Measurements from ENCODE around the gene LCN6.

LCN6 gene

DNA sequence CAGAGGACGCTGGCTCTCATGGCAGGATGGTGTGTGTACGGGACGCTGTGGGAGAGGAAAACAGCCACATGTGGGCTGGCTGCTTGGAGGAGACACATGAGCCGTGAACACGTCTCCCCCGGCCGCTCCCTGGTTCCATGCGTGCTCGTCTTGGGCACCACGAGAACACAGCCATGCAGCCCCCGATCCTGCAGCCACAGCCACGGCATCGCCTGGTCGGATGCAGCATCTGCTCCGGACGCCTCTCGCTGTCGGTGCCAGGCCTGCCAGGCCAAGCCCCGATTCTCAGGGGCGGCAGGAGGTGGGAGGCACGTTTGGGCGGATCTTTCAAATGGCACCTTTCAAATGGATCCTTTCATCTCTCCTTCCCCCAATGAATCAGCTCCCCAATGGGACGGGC, 8.8 kb downstream of the LCN6 start:
- Histone ChIP-seq H3K4me1 (ENCODE audit: insufficient read depth, insufficient read length) (peaks cover 21% of the 10 kb centered on the region), H3K9ac (ENCODE audit: insufficient read length, low read depth) (no peak overlapping the region), H3K27me3 (ENCODE audit: insufficient read depth, insufficient read length) (peaks cover 4% of the 10 kb centered on the region), H3K4me3 (ENCODE audit: insufficient read length, low read depth) (no peak overlapping the region), H3K9me3 (ENCODE audit: insufficient read depth, low read length) (no peaks in the 10 kb centered on the region), H3K36me3 (ENCODE audit: insufficient read depth, insufficient read length, low read length) (no peaks in the 10 kb centered on the region)
- no peak for DNase-seq (ENCODE audit: low read depth, low spot score)
- no peak for TF ChIP-seq SUZ12 (IDR thresholded peaks at IDR 0.05; ENCODE audit: extremely low read depth, insufficient read depth, insufficient read length)
- no peak for TF ChIP-seq ZNF274 (IDR thresholded peaks at IDR 0.05; ENCODE audit: low read depth, low read length)
- no peak for TF ChIP-seq YY1 (IDR thresholded peaks at IDR 0.05; ENCODE audit: insufficient read depth, insufficient read length)

DNA sequence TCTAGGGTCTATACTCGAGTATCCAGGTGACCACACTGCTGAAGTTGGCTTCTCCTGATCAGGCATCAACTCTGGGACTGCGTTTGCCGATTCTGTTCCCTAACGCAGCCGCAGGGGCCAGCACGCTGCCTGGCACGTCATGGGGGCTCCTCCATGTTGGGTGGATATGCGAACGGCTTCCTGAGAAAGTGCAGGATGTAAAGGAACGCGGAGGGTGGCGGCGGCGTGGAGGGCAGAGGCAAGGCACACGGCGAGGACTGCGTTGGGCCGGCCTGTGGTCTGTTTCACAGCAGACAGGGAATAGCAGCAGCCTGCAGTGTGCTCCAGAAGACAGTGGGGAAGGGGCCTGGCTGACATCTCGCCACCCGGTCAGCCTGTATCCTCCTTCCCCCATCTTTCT, 9.4 kb downstream of the LCN6 start:
- Histone ChIP-seq H3K4me3 (ENCODE audit: insufficient read length, low read depth) (no peak overlapping the region), H3K4me1 (ENCODE audit: insufficient read depth, insufficient read length) (peaks cover 19% of the 10 kb centered on the region), H3K9ac (ENCODE audit: insufficient read length, low read depth) (no peak overlapping the region), H3K27me3 (ENCODE audit: insufficient read depth, insufficient read length) (peaks cover 6% of the 10 kb centered on the region), H3K9me3 (ENCODE audit: insufficient read depth, low read length) (no peaks in the 10 kb centered on the region), H3K36me3 (ENCODE audit: insufficient read depth, insufficient read length, low read length) (no peaks in the 10 kb centered on the region)
- TF ChIP-seq YY1 (IDR thresholded peaks at IDR 0.05; ENCODE audit: insufficient read depth, insufficient read length) (no peak), ZNF274 (IDR thresholded peaks at IDR 0.05; ENCODE audit: low read depth, low read length) (no peak), SUZ12 (IDR thresholded peaks at IDR 0.05; ENCODE audit: extremely low read depth, insufficient read depth, insufficient read length) (no peak)
- no peak for DNase-seq (ENCODE audit: low read depth, low spot score)

DNA sequence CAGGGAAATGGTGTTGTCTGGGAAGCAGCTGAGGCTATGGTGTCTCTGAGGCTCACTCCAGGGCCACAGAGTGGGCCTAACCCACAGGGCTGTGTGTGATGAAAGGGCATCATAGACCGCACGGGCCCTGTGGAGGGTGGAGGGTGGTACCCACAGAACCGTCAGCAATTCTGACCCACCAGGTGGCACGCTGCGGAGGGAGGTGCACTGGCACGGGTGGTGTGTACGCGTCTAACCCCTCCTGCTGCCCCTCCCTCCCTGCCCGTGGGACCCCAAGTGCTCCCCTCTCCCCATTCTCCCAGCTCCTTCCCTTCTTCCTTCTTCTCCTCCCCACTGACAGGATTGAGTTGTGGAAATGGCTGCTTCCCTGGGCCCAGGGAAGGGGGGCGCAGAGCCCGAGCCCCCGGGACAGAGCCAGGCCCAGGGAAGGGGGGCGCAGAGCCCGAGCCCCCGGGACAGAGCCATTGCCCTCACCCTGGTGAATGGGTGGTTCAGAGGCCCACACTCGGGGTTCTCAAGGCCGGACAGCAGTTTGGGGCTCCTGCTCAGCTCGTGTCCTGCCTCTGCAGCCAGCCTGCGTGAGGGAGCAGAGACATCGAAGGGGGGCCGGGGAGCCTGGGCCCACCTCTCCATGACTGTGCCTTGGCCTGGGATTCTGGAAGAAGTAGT, 12.4 kb downstream of the LCN6 start:
- H3K4me3 ChIP-seq (ENCODE audit: insufficient read length, low read depth): no peak overlapping the region
- TF ChIP-seq SUZ12 (IDR thresholded peaks at IDR 0.05; ENCODE audit: extremely low read depth, insufficient read depth, insufficient read length): no peak
- TF ChIP-seq YY1 (IDR thresholded peaks at IDR 0.05; ENCODE audit: insufficient read depth, insufficient read length): no peak
- no peak for TF ChIP-seq ZNF274 (IDR thresholded peaks at IDR 0.05; ENCODE audit: low read depth, low read length)
- peaks cover 6% of the 10 kb centered on the region for H3K4me1 ChIP-seq (ENCODE audit: insufficient read depth, insufficient read length)
- H3K27me3 ChIP-seq (ENCODE audit: insufficient read depth, insufficient read length): peaks cover 12% of the 10 kb centered on the region
- no peaks in the 10 kb centered on the region for H3K9me3 ChIP-seq (ENCODE audit: insufficient read depth, low read length)
- peak overlapping the region; percentile 42 for H3K9ac ChIP-seq (ENCODE audit: insufficient read length, low read depth)
- no peak for DNase-seq (ENCODE audit: low read depth, low spot score)
- peaks cover 4% of the 10 kb centered on the region for H3K36me3 ChIP-seq (ENCODE audit: insufficient read depth, insufficient read length, low read length)

DNA sequence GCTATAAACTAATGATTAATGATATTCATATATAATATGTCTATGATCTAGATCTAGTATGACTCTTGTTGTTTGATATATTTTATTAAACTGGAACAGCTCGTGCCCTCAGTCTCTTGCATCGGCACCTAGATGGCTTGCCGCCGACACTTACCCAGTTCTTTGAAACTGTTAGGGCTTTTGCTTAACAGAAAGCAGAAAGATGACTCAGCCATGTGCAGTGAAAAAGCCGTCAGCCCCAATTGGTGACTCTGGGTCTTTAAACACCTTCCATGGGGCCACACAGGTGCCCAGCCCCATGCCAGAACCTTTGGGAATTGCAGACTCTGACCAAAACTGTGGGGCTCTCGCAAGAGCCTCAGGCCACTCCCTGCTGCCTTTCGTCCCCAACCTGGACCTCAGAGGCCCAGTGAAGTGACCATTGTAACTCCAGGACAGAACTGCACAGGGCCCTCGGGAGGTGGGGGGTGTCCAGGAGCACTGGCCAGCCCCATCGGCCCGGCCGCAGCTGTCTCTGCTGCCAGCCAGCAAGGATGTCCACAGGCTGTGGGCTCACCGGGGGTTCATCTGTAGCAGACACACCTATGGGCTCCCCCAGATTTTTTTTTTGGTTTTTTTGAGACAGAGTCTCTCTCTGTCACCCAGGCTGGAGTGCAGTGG, 13.4 kb downstream of the LCN6 start:
- peaks cover 7% of the 10 kb centered on the region for H3K4me1 ChIP-seq (ENCODE audit: insufficient read depth, insufficient read length)
- H3K27me3 ChIP-seq (ENCODE audit: insufficient read depth, insufficient read length): peaks cover 14% of the 10 kb centered on the region
- H3K4me3 ChIP-seq (ENCODE audit: insufficient read length, low read depth): no peak overlapping the region
- H3K9ac ChIP-seq (ENCODE audit: insufficient read length, low read depth): no peak overlapping the region
- TF ChIP-seq SUZ12 (IDR thresholded peaks at IDR 0.05; ENCODE audit: extremely low read depth, insufficient read depth, insufficient read length) (no peak), YY1 (IDR thresholded peaks at IDR 0.05; ENCODE audit: insufficient read depth, insufficient read length) (no peak), ZNF274 (IDR thresholded peaks at IDR 0.05; ENCODE audit: low read depth, low read length) (no peak)
- no peak for DNase-seq (ENCODE audit: low read depth, low spot score)
- no peaks in the 10 kb centered on the region for H3K9me3 ChIP-seq (ENCODE audit: insufficient read depth, low read length)
- peaks cover 4% of the 10 kb centered on the region for H3K36me3 ChIP-seq (ENCODE audit: insufficient read depth, insufficient read length, low read length)

DNA sequence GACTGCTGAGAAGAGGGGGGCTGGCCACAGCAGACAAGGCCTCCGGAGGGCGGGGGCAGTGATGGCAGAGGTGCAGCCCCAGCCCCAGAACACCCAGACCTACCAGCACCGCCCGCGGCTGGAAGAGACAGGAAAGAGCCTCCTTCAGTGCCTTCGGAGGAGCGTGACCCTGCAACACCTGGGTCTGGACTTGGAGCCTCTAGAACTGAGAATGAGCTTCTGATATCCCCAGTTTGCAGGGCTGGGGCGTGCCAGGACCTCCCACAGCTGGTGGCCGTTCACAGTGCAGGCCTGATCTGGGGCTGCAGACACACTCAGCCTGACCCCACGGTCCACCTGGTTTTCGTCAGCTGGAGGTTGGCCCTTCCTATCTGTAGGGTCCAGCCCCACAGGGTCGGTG, 14.7 kb downstream of the LCN6 start:
- no peak for TF ChIP-seq SUZ12 (IDR thresholded peaks at IDR 0.05; ENCODE audit: extremely low read depth, insufficient read depth, insufficient read length)
- TF ChIP-seq ZNF274 (IDR thresholded peaks at IDR 0.05; ENCODE audit: low read depth, low read length): no peak
- TF ChIP-seq YY1 (IDR thresholded peaks at IDR 0.05; ENCODE audit: insufficient read depth, insufficient read length): no peak
- DNase-seq (ENCODE audit: low read depth, low spot score): no peak
- H3K36me3 ChIP-seq (ENCODE audit: insufficient read depth, insufficient read length, low read length): peaks cover 4% of the 10 kb centered on the region
- H3K4me3 ChIP-seq (ENCODE audit: insufficient read length, low read depth): no peak overlapping the region
- peak overlapping the region; percentile 36 for H3K9ac ChIP-seq (ENCODE audit: insufficient read length, low read depth)
- H3K27me3 ChIP-seq (ENCODE audit: insufficient read depth, insufficient read length): peaks cover 23% of the 10 kb centered on the region
- H3K4me1 ChIP-seq (ENCODE audit: insufficient read depth, insufficient read length): peaks cover 16% of the 10 kb centered on the region
- H3K9me3 ChIP-seq (ENCODE audit: insufficient read depth, low read length): no peaks in the 10 kb centered on the region

DNA sequence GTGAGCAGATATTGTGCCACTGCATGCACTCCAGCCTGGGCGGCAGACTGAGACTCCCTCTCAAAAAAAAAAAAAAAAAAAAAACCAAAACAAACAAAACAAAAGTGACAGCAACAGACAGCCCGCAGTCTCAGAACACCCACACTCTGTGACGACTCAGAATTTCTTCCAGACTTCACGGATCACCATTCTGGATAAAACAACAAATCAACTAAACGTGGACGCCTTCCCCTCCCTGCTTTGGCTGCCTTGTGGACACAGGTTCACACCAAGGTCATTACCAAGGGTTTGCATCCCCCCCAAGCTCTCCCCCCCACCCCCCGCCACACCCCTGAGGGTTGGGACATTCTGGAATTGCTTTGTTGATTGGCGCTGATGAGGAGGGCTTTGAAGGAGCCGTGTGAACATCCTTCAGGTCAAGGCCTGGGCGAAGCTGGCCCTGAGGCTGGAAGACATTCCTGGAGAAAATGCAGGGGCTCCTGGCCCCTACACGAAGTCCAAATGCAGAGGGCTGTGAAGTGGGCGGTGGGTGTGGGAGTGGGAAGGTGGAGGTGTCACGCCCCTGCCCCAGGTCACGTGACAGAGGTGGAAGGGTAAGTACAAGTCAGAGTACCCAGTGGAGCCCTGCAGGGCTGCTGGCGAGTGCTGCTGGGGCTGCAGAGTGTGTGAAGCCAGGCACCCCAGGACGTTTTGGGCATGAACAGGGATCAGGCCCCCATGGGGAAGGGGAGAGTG, 15.7 kb downstream of the LCN6 start:
- Histone ChIP-seq H3K36me3 (ENCODE audit: insufficient read depth, insufficient read length, low read length) (peaks cover 5% of the 10 kb centered on the region), H3K27me3 (ENCODE audit: insufficient read depth, insufficient read length) (peaks cover 28% of the 10 kb centered on the region), H3K4me3 (ENCODE audit: insufficient read length, low read depth) (no peak overlapping the region), H3K4me1 (ENCODE audit: insufficient read depth, insufficient read length) (peaks cover 16% of the 10 kb centered on the region), H3K9me3 (ENCODE audit: insufficient read depth, low read length) (no peaks in the 10 kb centered on the region), H3K9ac (ENCODE audit: insufficient read length, low read depth) (peak overlapping the region; percentile 47)
- TF ChIP-seq YY1 (IDR thresholded peaks at IDR 0.05; ENCODE audit: insufficient read depth, insufficient read length) (no peak), ZNF274 (IDR thresholded peaks at IDR 0.05; ENCODE audit: low read depth, low read length) (no peak), SUZ12 (IDR thresholded peaks at IDR 0.05; ENCODE audit: extremely low read depth, insufficient read depth, insufficient read length) (no peak)
- DNase-seq (ENCODE audit: low read depth, low spot score): no peak

DNA sequence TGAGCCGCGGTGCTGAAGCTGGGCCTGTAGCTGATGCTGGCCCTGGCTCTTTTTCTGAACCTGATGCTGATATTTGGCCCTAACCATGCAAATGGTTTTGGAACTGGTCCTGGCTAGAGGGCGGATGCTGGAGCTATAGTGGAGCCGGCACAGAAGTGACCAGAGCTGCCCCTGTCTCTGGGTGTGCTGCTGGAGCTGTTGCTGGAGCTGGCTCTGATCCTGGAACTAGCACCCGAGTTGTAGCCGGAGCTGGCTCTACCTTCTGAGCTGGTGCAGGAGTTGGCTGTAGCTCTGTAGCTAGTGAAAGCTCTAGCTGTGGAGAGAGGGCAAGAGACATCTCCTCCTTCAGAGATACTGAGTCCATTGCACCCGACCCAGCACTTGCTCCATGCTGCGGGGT, 18.4 kb downstream of the LCN6 start:
- peaks cover 31% of the 10 kb centered on the region for H3K36me3 ChIP-seq (ENCODE audit: insufficient read depth, insufficient read length, low read length)
- peaks cover 29% of the 10 kb centered on the region for H3K4me1 ChIP-seq (ENCODE audit: insufficient read depth, insufficient read length)
- no peak for DNase-seq (ENCODE audit: low read depth, low spot score)
- no peaks in the 10 kb centered on the region for H3K9me3 ChIP-seq (ENCODE audit: insufficient read depth, low read length)
- no peak overlapping the region for H3K9ac ChIP-seq (ENCODE audit: insufficient read length, low read depth)
- TF ChIP-seq SUZ12 (IDR thresholded peaks at IDR 0.05; ENCODE audit: extremely low read depth, insufficient read depth, insufficient read length): no peak
- TF ChIP-seq YY1 (IDR thresholded peaks at IDR 0.05; ENCODE audit: insufficient read depth, insufficient read length): no peak
- no peak for TF ChIP-seq ZNF274 (IDR thresholded peaks at IDR 0.05; ENCODE audit: low read depth, low read length)
- no peak overlapping the region for H3K4me3 ChIP-seq (ENCODE audit: insufficient read length, low read depth)
- peaks cover 28% of the 10 kb centered on the region for H3K27me3 ChIP-seq (ENCODE audit: insufficient read depth, insufficient read length)

Data from NT2/D1 (cell line).